HG02759 (cell line): ENCODE measurements around the gene PSMD2.
"Not testable (repeated sequence)": the region's sequence is repeated elsewhere in the genome, so short reads cannot be mapped to it uniquely, and the experiment has no call there.

ENCODE experiments used
- ATAC-seq: cut with Tn5 transposase; IDR thresholded peaks from one replicate; pipeline ENCODE4 v1.9.1; 2021; ENCODE audit warnings: mild to moderate bottlenecking, moderate library complexity; ENCODE audit not compliant: unreplicated experiment

PSMD2 gene

GRCh38 chr3:184298759-184299487, at the start of gene PSMD2:
TSS of gene PSMD2 (plus strand) at chr3:184299241. CDS start at chr3:184299267, 26 bp downstream.
- peak; percentile 95 for ATAC-seq

- ATAC-seq = peak; percentile 90
Measured at GRCh38 chr3:184249412-184250166, 49.5 kb upstream of the PSMD2 start, which contains the start of gene EEF1AKMT4. TSS of gene EEF1AKMT4 (plus strand) at chr3:184249672. CDS start at chr3:184249695, 23 bp downstream.

GRCh38 chr3:184250167-184250828, 48.7 kb upstream of the PSMD2 start:
- peak; percentile 50 for ATAC-seq

GRCh38 chr3:184255291-184256039, 43.6 kb upstream of the PSMD2 start:
- no peak for ATAC-seq

- no peak for ATAC-seq
Measured at GRCh38 chr3:184257083-184257915, 41.7 kb upstream of the PSMD2 start.

GRCh38 chr3:184258926-184259325, 40.1 kb upstream of the PSMD2 start:
- no peak for ATAC-seq

- ATAC-seq = no peak
Measured at GRCh38 chr3:184259396-184259877, 39.6 kb upstream of the PSMD2 start.

- no peak for ATAC-seq
Measured at GRCh38 chr3:184259878-184260723, 38.9 kb upstream of the PSMD2 start.

GRCh38 chr3:184260724-184261269, 38.2 kb upstream of the PSMD2 start:
- no peak for ATAC-seq

GRCh38 chr3:184261270-184261853, 37.7 kb upstream of the PSMD2 start, which contains the start of gene CAMK2N2:
TSS of gene CAMK2N2 (minus strand) at chr3:184261553. CDS start at chr3:184261285, 268 bp downstream.
- ATAC-seq = peak; percentile 64

GRCh38 chr3:184261854-184262763, 36.9 kb upstream of the PSMD2 start:
- ATAC-seq = no peak

GRCh38 chr3:184262764-184263179, 36.3 kb upstream of the PSMD2 start:
- no peak for ATAC-seq

GRCh38 chr3:184267249-184267648, 31.8 kb upstream of the PSMD2 start:
- not testable (repeated sequence) for ATAC-seq

- no peak for ATAC-seq
Measured at GRCh38 chr3:184272269-184272668, 26.8 kb upstream of the PSMD2 start.

GRCh38 chr3:184275381-184275701, 23.7 kb upstream of the PSMD2 start:
- ATAC-seq = no peak

- no peak for ATAC-seq
Measured at GRCh38 chr3:184275961-184276910, 22.8 kb upstream of the PSMD2 start, which contains the start of gene ECE2. TSS of gene ECE2 (plus strand) at chr3:184276022. CDS start at chr3:184276154, 132 bp downstream.
